ENCODE measurements around the gene RSL1D1.

The RSL1D1 gene

DNA sequence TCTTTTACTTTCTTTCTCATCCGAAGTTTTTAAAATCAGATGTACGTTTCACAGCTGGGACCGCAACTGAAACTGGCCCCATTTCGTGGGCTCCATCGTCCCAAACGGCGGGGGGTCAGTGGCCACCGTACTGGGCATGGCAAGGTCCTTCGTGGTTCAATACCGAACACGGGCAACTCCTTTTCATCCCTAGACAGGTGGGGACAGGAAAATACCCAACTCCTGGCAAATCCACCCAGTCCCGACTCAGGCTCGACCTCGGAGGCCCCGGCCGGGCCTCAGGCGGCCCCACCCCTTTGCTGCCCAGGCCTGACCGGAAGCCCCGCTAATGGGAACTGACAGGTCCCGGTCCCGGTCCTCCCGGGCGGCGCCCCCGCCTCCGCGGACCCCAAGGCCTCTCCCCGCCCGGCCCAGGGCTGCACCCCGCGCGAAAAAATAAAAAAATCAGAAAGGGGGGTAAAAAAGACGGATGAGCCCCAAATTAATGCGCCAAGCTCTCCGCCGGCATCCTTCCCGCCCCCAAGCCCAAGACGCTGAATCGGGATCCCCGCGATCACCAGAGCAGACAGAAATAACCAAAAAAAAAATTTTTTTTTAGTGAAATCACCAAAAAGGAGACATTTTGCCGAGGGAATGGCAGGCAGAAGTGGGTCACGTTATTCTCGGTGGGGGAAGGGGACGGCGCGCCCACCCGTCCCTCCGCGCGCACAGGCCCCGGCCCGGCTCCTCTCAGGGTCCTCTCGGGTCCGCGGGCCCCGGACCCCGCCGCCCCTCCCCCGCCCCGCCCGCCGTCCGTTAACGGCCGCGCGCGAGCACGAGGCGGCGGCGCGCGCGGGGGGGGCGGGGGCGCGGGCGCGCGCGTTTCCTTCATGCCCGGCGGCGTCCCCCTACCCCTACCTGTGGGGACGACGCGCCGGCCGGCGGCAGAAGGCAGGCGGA is 54.8 kb downstream of the RSL1D1 start:
- Histone ChIP-seq H3K27me3 (ENCODE audit: insufficient read depth, poor library complexity, severe bottlenecking) (no peaks in the 10 kb centered on the region), H3K27ac (replicated peaks) (peak overlapping the region; percentile 91), H3K4me3 (replicated peaks; ENCODE audit: insufficient read depth, low read length) (peak overlapping the region; percentile 60)
- peak in 1 of 2 experiments; percentile 15 for DNase-seq (ENCODE audit: low read depth in 1 of 2, low spot score in 1 of 2)
- TF ChIP-seq GABPA (IDR thresholded peaks at IDR 0.05; ENCODE audit: low read depth) (no peak), POLR2AphosphoS5 (IDR thresholded peaks at IDR 0.05; ENCODE audit: low read depth) (0 out of 2 replicates have a peak, but pooled peaks have one; percentile 16)

DNA sequence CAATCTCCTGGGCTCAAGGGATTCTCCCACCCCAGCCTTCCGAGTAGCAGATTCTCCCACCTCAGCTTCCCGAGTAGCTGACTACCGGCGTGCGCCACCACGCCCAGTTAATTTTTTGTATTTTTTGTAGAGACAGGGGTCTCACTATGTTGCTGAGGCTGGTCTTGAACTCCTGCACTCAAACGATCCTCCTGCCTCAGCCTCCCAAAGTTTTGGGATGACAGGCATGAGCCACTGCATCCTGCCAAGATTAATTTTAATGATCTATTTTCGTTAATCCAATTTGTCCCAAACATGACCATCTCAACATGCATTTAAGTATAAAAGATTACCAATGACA is 55.5 kb downstream of the RSL1D1 start:
- no peak for DNase-seq (ENCODE audit: low read depth in 1 of 2, low spot score in 1 of 2)
- H3K27me3 ChIP-seq (ENCODE audit: insufficient read depth, poor library complexity, severe bottlenecking), result no peaks in the 10 kb centered on the region
- TF ChIP-seq GABPA (IDR thresholded peaks at IDR 0.05; ENCODE audit: low read depth), result no peak
- no peak for TF ChIP-seq POLR2AphosphoS5 (IDR thresholded peaks at IDR 0.05; ENCODE audit: low read depth)
- TF ChIP-seq, protein P1, sequence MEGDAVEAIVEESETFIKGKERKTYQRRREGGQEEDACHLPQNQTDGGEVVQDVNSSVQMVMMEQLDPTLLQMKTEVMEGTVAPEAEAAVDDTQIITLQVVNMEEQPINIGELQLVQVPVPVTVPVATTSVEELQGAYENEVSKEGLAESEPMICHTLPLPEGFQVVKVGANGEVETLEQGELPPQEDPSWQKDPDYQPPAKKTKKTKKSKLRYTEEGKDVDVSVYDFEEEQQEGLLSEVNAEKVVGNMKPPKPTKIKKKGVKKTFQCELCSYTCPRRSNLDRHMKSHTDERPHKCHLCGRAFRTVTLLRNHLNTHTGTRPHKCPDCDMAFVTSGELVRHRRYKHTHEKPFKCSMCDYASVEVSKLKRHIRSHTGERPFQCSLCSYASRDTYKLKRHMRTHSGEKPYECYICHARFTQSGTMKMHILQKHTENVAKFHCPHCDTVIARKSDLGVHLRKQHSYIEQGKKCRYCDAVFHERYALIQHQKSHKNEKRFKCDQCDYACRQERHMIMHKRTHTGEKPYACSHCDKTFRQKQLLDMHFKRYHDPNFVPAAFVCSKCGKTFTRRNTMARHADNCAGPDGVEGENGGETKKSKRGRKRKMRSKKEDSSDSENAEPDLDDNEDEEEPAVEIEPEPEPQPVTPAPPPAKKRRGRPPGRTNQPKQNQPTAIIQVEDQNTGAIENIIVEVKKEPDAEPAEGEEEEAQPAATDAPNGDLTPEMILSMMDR (IDR thresholded peaks at IDR 0.05; ENCODE audit: insufficient read depth, low read length), result no peak
- TF ChIP-seq, protein P2, sequence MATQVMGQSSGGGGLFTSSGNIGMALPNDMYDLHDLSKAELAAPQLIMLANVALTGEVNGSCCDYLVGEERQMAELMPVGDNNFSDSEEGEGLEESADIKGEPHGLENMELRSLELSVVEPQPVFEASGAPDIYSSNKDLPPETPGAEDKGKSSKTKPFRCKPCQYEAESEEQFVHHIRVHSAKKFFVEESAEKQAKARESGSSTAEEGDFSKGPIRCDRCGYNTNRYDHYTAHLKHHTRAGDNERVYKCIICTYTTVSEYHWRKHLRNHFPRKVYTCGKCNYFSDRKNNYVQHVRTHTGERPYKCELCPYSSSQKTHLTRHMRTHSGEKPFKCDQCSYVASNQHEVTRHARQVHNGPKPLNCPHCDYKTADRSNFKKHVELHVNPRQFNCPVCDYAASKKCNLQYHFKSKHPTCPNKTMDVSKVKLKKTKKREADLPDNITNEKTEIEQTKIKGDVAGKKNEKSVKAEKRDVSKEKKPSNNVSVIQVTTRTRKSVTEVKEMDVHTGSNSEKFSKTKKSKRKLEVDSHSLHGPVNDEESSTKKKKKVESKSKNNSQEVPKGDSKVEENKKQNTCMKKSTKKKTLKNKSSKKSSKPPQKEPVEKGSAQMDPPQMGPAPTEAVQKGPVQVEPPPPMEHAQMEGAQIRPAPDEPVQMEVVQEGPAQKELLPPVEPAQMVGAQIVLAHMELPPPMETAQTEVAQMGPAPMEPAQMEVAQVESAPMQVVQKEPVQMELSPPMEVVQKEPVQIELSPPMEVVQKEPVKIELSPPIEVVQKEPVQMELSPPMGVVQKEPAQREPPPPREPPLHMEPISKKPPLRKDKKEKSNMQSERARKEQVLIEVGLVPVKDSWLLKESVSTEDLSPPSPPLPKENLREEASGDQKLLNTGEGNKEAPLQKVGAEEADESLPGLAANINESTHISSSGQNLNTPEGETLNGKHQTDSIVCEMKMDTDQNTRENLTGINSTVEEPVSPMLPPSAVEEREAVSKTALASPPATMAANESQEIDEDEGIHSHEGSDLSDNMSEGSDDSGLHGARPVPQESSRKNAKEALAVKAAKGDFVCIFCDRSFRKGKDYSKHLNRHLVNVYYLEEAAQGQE (IDR thresholded peaks at IDR 0.05; ENCODE audit: insufficient replicate concordance, low read depth), result no peak
- no peak for TF ChIP-seq SPI1 (IDR thresholded peaks at IDR 0.05; ENCODE audit: borderline replicate concordance, low read depth)
- peak overlapping the region; percentile 60 for H3K4me3 ChIP-seq (replicated peaks; ENCODE audit: insufficient read depth, low read length)
- peak overlapping the region; percentile 91 for H3K27ac ChIP-seq (replicated peaks)

DNA sequence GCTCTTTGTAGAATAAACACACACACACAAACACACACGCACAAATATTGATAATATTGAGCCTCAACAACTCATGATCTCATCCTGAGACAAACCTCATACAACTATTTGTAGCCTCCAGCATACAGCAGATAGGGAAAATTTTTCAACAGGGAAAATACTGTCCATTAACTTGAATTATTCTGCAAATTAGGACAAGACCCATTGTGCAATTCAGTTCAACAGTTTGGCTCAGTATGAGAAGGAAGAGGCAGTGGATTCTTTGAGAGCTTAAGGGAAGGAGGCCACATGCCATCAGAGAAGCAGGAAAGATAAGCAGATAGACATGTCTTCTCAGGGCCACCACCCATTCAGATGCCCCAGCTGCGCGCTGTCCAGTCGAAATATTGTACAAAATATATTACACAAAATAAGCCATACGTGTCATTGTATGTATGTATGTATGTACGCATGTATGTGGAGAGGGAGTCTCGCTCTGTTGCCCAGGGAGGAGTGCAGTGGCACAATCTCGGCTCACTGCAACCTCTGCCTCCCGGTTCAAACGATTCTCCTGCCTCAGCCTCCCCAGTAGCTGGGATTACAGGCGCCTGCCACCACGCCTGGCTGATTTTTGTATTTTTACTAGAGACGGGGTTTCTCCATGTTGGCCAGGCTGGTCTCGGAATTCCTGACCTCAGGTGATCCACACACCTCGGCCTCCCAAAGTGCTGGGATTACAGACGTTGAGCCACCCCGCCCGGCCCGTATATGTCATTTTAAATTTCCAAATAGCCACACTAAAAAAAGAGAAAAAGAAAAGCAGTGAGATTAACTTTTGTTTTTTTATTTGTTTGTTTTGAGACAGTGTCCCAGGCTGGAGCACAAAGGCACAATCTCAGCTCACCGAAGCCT is 56.1 kb downstream of the RSL1D1 start:
- Histone ChIP-seq H3K27ac (replicated peaks) (peak overlapping the region; percentile 3; the same call in 1 of the 2 replicates), H3K4me3 (replicated peaks; ENCODE audit: insufficient read depth, low read length) (peak overlapping the region; percentile 60), H3K27me3 (ENCODE audit: insufficient read depth, poor library complexity, severe bottlenecking) (no peaks in the 10 kb centered on the region)
- DNase-seq (ENCODE audit: low read depth in 1 of 2, low spot score in 1 of 2), result peak in 1 of 2 experiments; percentile 19
- no peak for TF ChIP-seq POLR2AphosphoS5 (IDR thresholded peaks at IDR 0.05; ENCODE audit: low read depth)
- no peak for TF ChIP-seq GABPA (IDR thresholded peaks at IDR 0.05; ENCODE audit: low read depth)
- TF ChIP-seq, protein P1 (IDR thresholded peaks at IDR 0.05; ENCODE audit: insufficient read depth, low read length), result no peak
- TF ChIP-seq, protein P2 (IDR thresholded peaks at IDR 0.05; ENCODE audit: insufficient replicate concordance, low read depth), result no peak
- no peak for TF ChIP-seq SPI1 (IDR thresholded peaks at IDR 0.05; ENCODE audit: borderline replicate concordance, low read depth)

DNA sequence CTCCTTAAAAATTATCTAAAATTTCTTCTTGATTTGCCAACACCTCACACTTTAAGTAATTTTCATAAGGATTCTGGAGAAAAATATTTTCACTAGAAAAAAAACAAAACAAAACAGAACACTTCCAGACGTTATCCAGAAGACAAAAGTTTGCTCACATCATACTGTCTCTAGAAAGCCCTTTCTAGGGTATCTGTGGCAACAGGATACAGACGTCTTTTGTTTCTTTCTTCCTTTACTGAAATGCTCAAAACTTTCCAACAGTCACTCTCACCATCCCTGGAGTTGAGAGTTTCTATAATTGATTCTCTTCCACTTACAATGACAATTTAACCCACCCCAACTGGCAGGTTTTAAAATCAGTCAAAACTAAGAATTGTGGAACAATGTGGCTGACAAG is 56.9 kb downstream of the RSL1D1 start:
- Histone ChIP-seq H3K4me3 (replicated peaks; ENCODE audit: insufficient read depth, low read length) (no peak overlapping the region), H3K27me3 (ENCODE audit: insufficient read depth, poor library complexity, severe bottlenecking) (no peaks in the 10 kb centered on the region), H3K27ac (replicated peaks) (peak overlapping the region; percentile 3; the same call in 1 of the 2 replicates)
- no peak for TF ChIP-seq SPI1 (IDR thresholded peaks at IDR 0.05; ENCODE audit: borderline replicate concordance, low read depth)
- TF ChIP-seq, protein P1 (IDR thresholded peaks at IDR 0.05; ENCODE audit: insufficient read depth, low read length), result no peak
- no peak for TF ChIP-seq POLR2AphosphoS5 (IDR thresholded peaks at IDR 0.05; ENCODE audit: low read depth)
- TF ChIP-seq GABPA (IDR thresholded peaks at IDR 0.05; ENCODE audit: low read depth), result no peak
- TF ChIP-seq, protein P2 (IDR thresholded peaks at IDR 0.05; ENCODE audit: insufficient replicate concordance, low read depth), result no peak
- no peak for DNase-seq (ENCODE audit: low read depth in 1 of 2, low spot score in 1 of 2)
